NCI-H1417 (cell line): ENCODE data around the gene NCS1.
"Not testable (repeated sequence)": the region's sequence is repeated elsewhere in the genome, so short reads cannot be mapped to it uniquely, and the experiment has no call there.

Source experiments
- DNase-seq, 3 experiments: peaks; one replicate each; lab custom pipeline; 2025; lab: John Stamatoyannopoulos, UW

The NCS1 gene

GRCh38 chr9:130237763-130238524 lies 65.7 kb downstream of the NCS1 start:
- peak in 1 of 3 experiments; percentile 88 for DNase-seq

GRCh38 chr9:130239363-130239695 lies 67.1 kb downstream of the NCS1 start:
- no peak for DNase-seq

GRCh38 chr9:130239741-130240241 lies 67.6 kb downstream of the NCS1 start:
- DNase-seq: no peak

- DNase-seq: peak; percentile 51 to 74 (median 53)
Observed at GRCh38 chr9:130240410-130241197, 68.4 kb downstream of the NCS1 start.

- DNase-seq: no peak
Observed at GRCh38 chr9:130241198-130241535, 69.0 kb downstream of the NCS1 start.

GRCh38 chr9:130242270-130243014 lies 70.2 kb downstream of the NCS1 start:
- DNase-seq: no peak

- DNase-seq: peak; percentile 59 to 86 (median 73)
Observed at GRCh38 chr9:130243015-130243881, 71.0 kb downstream of the NCS1 start.

- no peak for DNase-seq
Observed at GRCh38 chr9:130243882-130244170, 71.6 kb downstream of the NCS1 start.

- DNase-seq: no peak
Observed at GRCh38 chr9:130244548-130245165, 72.5 kb downstream of the NCS1 start.

GRCh38 chr9:130245474-130245873 lies 73.3 kb downstream of the NCS1 start:
- no peak for DNase-seq

- DNase-seq: no peak
Observed at GRCh38 chr9:130246126-130246525, 73.9 kb downstream of the NCS1 start.

GRCh38 chr9:130254747-130255630 lies 82.8 kb downstream of the NCS1 start:
- DNase-seq: peak; percentile 22 to 76 (median 54)

GRCh38 chr9:130255631-130256134 lies 83.5 kb downstream of the NCS1 start:
- DNase-seq: no peak

GRCh38 chr9:130256644-130257043 lies 84.4 kb downstream of the NCS1 start:
- no peak for DNase-seq

- DNase-seq: not testable (repeated sequence)
Observed at GRCh38 chr9:130258137-130258536, 85.9 kb downstream of the NCS1 start.

- no peak for DNase-seq
Observed at GRCh38 chr9:130259044-130259443, 86.8 kb downstream of the NCS1 start.

- DNase-seq: no peak
Observed at GRCh38 chr9:130260816-130261765, 88.9 kb downstream of the NCS1 start.

GRCh38 chr9:130262061-130262745 lies 90.0 kb downstream of the NCS1 start:
- no peak for DNase-seq
